Esophagus muscularis mucosa (tissue), 4 donors: ENCODE results near the gene SEMA6A. TPM values are rescaled to one million over a fixed set of nuclear protein-coding genes. Genes with fewer than 3 reads are reported as not detected.

ENCODE experiments used
- DNase-seq: peaks from one replicate; pipeline ENCODE4 v3.0.0-alpha.2; 2017; ENCODE audit errors: extremely low spot score
- H3K27ac ChIP-seq, 4 donors: fragments of 200-600 bp; sonication (generic); replicated peaks in 1 of 4; 1 replicate in 3 of 4; 2 replicates in 1 of 4; pipeline ENCODE4 v1.5.1; 2016 to 2019; ENCODE audit warnings: mild to moderate bottlenecking in 1 of 4
- H3K27me3 ChIP-seq, 4 donors: fragments of 200-600 bp; sonication (generic); one replicate each; pipeline versions ENCODE4 v1.5.1 to v1.6.0; 2016 to 2019
- H3K36me3 ChIP-seq, 4 donors: fragments of 200-600 bp; sonication (generic); one replicate each; pipeline ENCODE4 v1.5.1; 2016 to 2019
- H3K4me1 ChIP-seq, 4 donors: fragments of 200-600 bp; sonication (generic); one replicate each; pipeline ENCODE4 v1.5.1; 2016 to 2019
- H3K4me3 ChIP-seq, 4 donors: fragments of 200-600 bp; sonication (generic); 1 replicate in 2 of 4; 2 replicates in 2 of 4; pipeline ENCODE4 v1.5.1; 2016 to 2019; ENCODE audit warnings: mild to moderate bottlenecking in 4 of 4, moderate library complexity in 1 of 4
- H3K9me3 ChIP-seq, 4 donors: fragments of 200-600 bp; sonication (generic); 1 replicate in 3 of 4; 2 replicates in 1 of 4; pipeline ENCODE4 v1.5.1; 2016 to 2019
- EP300 ChIP-seq: sonication (generic); formaldehyde crosslinking; IDR thresholded peaks from one replicate; pipeline ENCODE4 v1.6.1; 2017; ENCODE audit warnings: antibody characterized with exemption
- POLR2A ChIP-seq: fragments of 450-650 bp; IDR thresholded peaks from one replicate; pipeline ENCODE4 v1.6.1; 2017; ENCODE audit warnings: antibody characterized with exemption, moderate library complexity, mild to moderate bottlenecking, low read depth
- POLR2AphosphoS5 ChIP-seq, 2 donors: sonication (generic); formaldehyde crosslinking; IDR thresholded peaks; one replicate each; pipeline ENCODE4 v1.6.1; 2017; ENCODE audit warnings: antibody characterized with exemption in 2 of 2
- WGBS: methylation state at CpG from one replicate; pipeline ENCODE4 v1.1.5; 2018; 5-methylcytosine and 5-hydroxymethylcytosine counted together
- intact Hi-C: fragments of 100-400 bp; cut with DNase I; formaldehyde crosslinking; loops from one replicate; pipeline ENCODE4 v1.15.1; 2023
- total RNA-seq, 4 donors: library from RNA; depleted of rRNA; stranded (reverse); fragments of >200 nt; gene quantifications; one replicate each; pipeline versions ENCODE4 v1.1.0 to v1.2.1, GENCODE V29; 2016
- TF ChIP-seq, protein P1 (sequence below), 3 experiments: fragments of 200-600 bp in 2 of 3; fragments of 450-650 bp in 1 of 3; sonication (generic) in 2 of 3; IDR thresholded peaks; one replicate each; pipeline ENCODE4 v1.5.1; 2017 to 2019; ENCODE audit warnings: antibody characterized with exemption in 3 of 3, mild to moderate bottlenecking in 2 of 3, moderate library complexity in 1 of 3

SEMA6A gene
- total RNA-seq, 4 donors from 2014 or later: 10.9 to 20.9 (median 14.3) TPM

GRCh38 chr5:116436674-116437350, 137.8 kb downstream of the SEMA6A start:
- no peak overlapping the region for H3K4me3 ChIP-seq
- no peak for DNase-seq
- peaks cover 3 to 10% (median 9%) of the 10 kb centered on the region in 4 donors for H3K4me1 ChIP-seq
- TF ChIP-seq EP300 (no peak), POLR2A (no peak), POLR2AphosphoS5 (IDR thresholded peaks at IDR 0.05) (no peak)
- TF ChIP-seq, protein P1, sequence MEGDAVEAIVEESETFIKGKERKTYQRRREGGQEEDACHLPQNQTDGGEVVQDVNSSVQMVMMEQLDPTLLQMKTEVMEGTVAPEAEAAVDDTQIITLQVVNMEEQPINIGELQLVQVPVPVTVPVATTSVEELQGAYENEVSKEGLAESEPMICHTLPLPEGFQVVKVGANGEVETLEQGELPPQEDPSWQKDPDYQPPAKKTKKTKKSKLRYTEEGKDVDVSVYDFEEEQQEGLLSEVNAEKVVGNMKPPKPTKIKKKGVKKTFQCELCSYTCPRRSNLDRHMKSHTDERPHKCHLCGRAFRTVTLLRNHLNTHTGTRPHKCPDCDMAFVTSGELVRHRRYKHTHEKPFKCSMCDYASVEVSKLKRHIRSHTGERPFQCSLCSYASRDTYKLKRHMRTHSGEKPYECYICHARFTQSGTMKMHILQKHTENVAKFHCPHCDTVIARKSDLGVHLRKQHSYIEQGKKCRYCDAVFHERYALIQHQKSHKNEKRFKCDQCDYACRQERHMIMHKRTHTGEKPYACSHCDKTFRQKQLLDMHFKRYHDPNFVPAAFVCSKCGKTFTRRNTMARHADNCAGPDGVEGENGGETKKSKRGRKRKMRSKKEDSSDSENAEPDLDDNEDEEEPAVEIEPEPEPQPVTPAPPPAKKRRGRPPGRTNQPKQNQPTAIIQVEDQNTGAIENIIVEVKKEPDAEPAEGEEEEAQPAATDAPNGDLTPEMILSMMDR (IDR thresholded peaks at IDR 0.05): no peak
- H3K27me3 ChIP-seq: no peaks in the 10 kb centered on the region
- intact Hi-C loops: no loop called here
- H3K9me3 ChIP-seq: no peaks in the 10 kb centered on the region
- H3K36me3 ChIP-seq: no peaks in the 10 kb centered on the region
- no peak overlapping the region for H3K27ac ChIP-seq
- 95% methylated on average over 5 of the region's 5 CpGs for WGBS

GRCh38 chr5:116428966-116429365, 145.7 kb downstream of the SEMA6A start:
- no peaks in the 10 kb centered on the region for H3K36me3 ChIP-seq
- H3K4me1 ChIP-seq: peaks cover 0 to 14% (median 13%) of the 10 kb centered on the region in 4 donors
- DNase-seq: no peak
- TF ChIP-seq POLR2A (no peak), POLR2AphosphoS5 (IDR thresholded peaks at IDR 0.05) (no peak), EP300 (no peak)
- TF ChIP-seq, protein P1 (IDR thresholded peaks at IDR 0.05): no peak
- intact Hi-C loops: no loop called here
- no peaks in the 10 kb centered on the region for H3K27me3 ChIP-seq
- no peak overlapping the region for H3K4me3 ChIP-seq
- 59% methylated on average over 2 of the region's 2 CpGs for WGBS
- no peaks in the 10 kb centered on the region for H3K9me3 ChIP-seq
- no peak overlapping the region for H3K27ac ChIP-seq

- intact Hi-C loops: no loop called here
- Histone ChIP-seq H3K4me1 (peaks cover 0 to 14% (median 13%) of the 10 kb centered on the region in 4 donors), H3K4me3 (no peak overlapping the region), H3K36me3 (no peaks in the 10 kb centered on the region), H3K27ac (no peak overlapping the region), H3K9me3 (no peaks in the 10 kb centered on the region), H3K27me3 (no peaks in the 10 kb centered on the region)
- 51% methylated on average over 2 of the region's 2 CpGs for WGBS
- no peak for TF ChIP-seq POLR2A
- TF ChIP-seq EP300: no peak
- TF ChIP-seq, protein P1 (IDR thresholded peaks at IDR 0.05): no peak
- TF ChIP-seq POLR2AphosphoS5 (IDR thresholded peaks at IDR 0.05): no peak
- no peak for DNase-seq
These were observed 146.2 kb downstream of the SEMA6A start for GRCh38 chr5:116428413-116428812.

DNA sequence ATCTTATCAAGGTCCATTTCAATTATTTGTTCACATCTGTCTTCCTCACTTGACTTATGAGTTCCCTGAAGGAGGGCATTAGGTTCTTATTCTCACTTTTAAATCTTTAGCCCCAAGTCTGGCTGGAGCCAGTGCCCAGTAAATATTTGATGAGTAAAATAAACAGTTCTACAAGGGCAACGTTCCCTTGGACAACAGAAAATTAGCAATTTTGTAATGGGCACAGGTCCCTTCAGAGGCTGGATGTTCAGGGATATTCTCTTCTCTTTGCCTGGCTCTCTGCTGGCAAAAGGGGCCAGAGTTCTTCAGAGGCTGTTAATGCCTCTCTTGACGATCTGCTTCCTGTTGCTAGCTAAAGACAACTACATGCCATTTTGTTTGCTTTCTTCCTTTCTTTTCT, 149.7 kb downstream of the SEMA6A start:
- H3K4me3 ChIP-seq: no peak overlapping the region
- H3K9me3 ChIP-seq: no peaks in the 10 kb centered on the region
- no peak for DNase-seq
- TF ChIP-seq POLR2AphosphoS5 (IDR thresholded peaks at IDR 0.05) (no peak), POLR2A (no peak), EP300 (no peak)
- TF ChIP-seq, protein P1 (IDR thresholded peaks at IDR 0.05): no peak
- H3K36me3 ChIP-seq: no peaks in the 10 kb centered on the region
- 55% methylated on average over 2 of the region's 2 CpGs for WGBS
- H3K27ac ChIP-seq: no peak overlapping the region
- intact Hi-C loops: no loop called here
- peaks cover 0 to 5% (median 0%) of the 10 kb centered on the region in 4 donors for H3K4me1 ChIP-seq
- H3K27me3 ChIP-seq: no peaks in the 10 kb centered on the region

DNA sequence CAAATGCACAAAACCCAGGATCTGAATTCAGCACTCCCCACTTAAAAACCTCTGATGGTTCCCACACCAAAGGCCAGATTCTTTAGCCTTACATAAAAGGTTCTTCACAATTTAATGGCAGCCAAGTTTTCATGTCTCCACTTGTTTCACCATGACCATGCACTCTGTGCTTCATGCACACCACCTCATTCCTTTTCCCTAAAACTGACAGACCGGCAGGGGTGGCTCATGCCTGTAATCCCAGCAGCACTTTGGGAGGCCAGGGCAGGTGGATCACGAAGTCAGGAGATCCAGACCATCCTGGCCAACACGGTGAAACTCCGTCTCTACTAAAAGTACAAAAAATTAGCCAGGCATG, 150.4 kb downstream of the SEMA6A start:
- Histone ChIP-seq H3K4me3 (no peak overlapping the region), H3K36me3 (no peaks in the 10 kb centered on the region), H3K27ac (no peak overlapping the region), H3K27me3 (no peaks in the 10 kb centered on the region), H3K4me1 (peaks cover 0 to 5% (median 0%) of the 10 kb centered on the region in 4 donors), H3K9me3 (no peaks in the 10 kb centered on the region)
- intact Hi-C loops: no loop called here
- DNase-seq: no peak
- WGBS: 100% methylated on average over 4 of the region's 4 CpGs
- TF ChIP-seq POLR2AphosphoS5 (IDR thresholded peaks at IDR 0.05) (no peak), POLR2A (no peak), EP300 (no peak)
- TF ChIP-seq, protein P1 (IDR thresholded peaks at IDR 0.05): no peak
